Esophagus muscularis mucosa (tissue), 4 donors: ENCODE results near the gene DNMBP.

Experiments used
- EP300 ChIP-seq: sonication (generic); formaldehyde crosslinking; IDR thresholded peaks from one replicate; pipeline ENCODE4 v1.6.1; 2017; ENCODE audit warnings: antibody characterized with exemption
- POLR2A ChIP-seq: fragments of 450-650 bp; IDR thresholded peaks from one replicate; pipeline ENCODE4 v1.6.1; 2017; ENCODE audit warnings: antibody characterized with exemption, moderate library complexity, mild to moderate bottlenecking, low read depth
- POLR2AphosphoS5 ChIP-seq, 2 donors: sonication (generic); formaldehyde crosslinking; IDR thresholded peaks; one replicate each; pipeline ENCODE4 v1.6.1; 2017; ENCODE audit warnings: antibody characterized with exemption in 2 of 2
- TF ChIP-seq, protein P1 (sequence below), 3 experiments: fragments of 200-600 bp in 2 of 3; fragments of 450-650 bp in 1 of 3; sonication (generic) in 2 of 3; IDR thresholded peaks; one replicate each; pipeline ENCODE4 v1.5.1; 2017 to 2019; ENCODE audit warnings: antibody characterized with exemption in 3 of 3, mild to moderate bottlenecking in 2 of 3, moderate library complexity in 1 of 3

DNA sequence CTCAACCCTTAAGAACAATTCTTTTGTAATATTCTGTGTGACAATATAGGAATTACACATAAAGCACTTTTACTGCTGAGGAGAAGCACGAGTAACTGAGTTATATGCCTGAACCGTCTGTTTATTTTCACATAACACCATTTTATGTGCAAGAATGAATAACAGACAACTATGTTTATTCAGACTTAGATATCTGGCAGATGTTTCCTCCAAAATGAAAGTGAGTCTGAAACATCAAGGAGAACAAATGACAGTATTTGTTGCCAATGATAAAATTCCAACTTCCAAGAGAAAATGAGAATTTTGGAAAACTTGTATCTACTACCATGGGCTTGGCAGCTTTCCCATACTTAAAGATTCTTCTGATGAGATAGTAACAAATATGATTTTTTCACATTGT lies 51.4 kb downstream of the DNMBP start:
- no peak for TF ChIP-seq POLR2A
- no peak for TF ChIP-seq EP300
- TF ChIP-seq, protein P1, sequence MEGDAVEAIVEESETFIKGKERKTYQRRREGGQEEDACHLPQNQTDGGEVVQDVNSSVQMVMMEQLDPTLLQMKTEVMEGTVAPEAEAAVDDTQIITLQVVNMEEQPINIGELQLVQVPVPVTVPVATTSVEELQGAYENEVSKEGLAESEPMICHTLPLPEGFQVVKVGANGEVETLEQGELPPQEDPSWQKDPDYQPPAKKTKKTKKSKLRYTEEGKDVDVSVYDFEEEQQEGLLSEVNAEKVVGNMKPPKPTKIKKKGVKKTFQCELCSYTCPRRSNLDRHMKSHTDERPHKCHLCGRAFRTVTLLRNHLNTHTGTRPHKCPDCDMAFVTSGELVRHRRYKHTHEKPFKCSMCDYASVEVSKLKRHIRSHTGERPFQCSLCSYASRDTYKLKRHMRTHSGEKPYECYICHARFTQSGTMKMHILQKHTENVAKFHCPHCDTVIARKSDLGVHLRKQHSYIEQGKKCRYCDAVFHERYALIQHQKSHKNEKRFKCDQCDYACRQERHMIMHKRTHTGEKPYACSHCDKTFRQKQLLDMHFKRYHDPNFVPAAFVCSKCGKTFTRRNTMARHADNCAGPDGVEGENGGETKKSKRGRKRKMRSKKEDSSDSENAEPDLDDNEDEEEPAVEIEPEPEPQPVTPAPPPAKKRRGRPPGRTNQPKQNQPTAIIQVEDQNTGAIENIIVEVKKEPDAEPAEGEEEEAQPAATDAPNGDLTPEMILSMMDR (IDR thresholded peaks at IDR 0.05) = no peak
- no peak for TF ChIP-seq POLR2AphosphoS5 (IDR thresholded peaks at IDR 0.05)
